SK-N-SH treated with all-trans-retinoic acid at 6 μM for 48 hours (cell line): ENCODE results near the gene CRACR2A.

Experiments used
- ARNTL ChIP-seq: fragments of 450-650 bp; formaldehyde crosslinking; IDR thresholded peaks from 2 replicates; pipeline ENCODE4 v1.5.0; 2020; ENCODE audit warnings: low read depth, mild to moderate bottlenecking, moderate library complexity, borderline replicate concordance
- ESRRG ChIP-seq: fragments of 250-450 bp; sonication (Bioruptor Pico); IDR thresholded peaks from 2 replicates; pipeline ENCODE4 v1.6.1; 2021; ENCODE audit warnings: mild to moderate bottlenecking
- GLIS3 ChIP-seq: fragments of 250-450 bp; sonication (Bioruptor Pico); IDR thresholded peaks from 2 replicates; pipeline ENCODE4 v1.5.0; 2020; ENCODE audit warnings: mild to moderate bottlenecking, moderate library complexity
- PPARA ChIP-seq: fragments of 250-450 bp; sonication (Bioruptor Pico); IDR thresholded peaks from 2 replicates; pipeline ENCODE4 v1.5.0; 2020; ENCODE audit warnings: mild to moderate bottlenecking, borderline replicate concordance
- RARB ChIP-seq: fragments of 250-450 bp; sonication (Bioruptor Pico); IDR thresholded peaks from 2 replicates; pipeline ENCODE4 v1.8.0; 2021; ENCODE audit warnings: mild to moderate bottlenecking, moderate library complexity
- TCF4 ChIP-seq: fragments of 250-450 bp; sonication (Bioruptor Pico); IDR thresholded peaks from 2 replicates; pipeline ENCODE4 v1.8.0; 2021; ENCODE audit warnings: mild to moderate bottlenecking, moderate library complexity, borderline replicate concordance
- TOX ChIP-seq: fragments of 250-450 bp; sonication (Bioruptor Pico); IDR thresholded peaks from 2 replicates; pipeline ENCODE4 v1.8.0; 2021; ENCODE audit warnings: mild to moderate bottlenecking, moderate library complexity, borderline replicate concordance
- ZC3H10 ChIP-seq: fragments of 250-450 bp; sonication (Bioruptor Pico); IDR thresholded peaks from 2 replicates; pipeline ENCODE4 v1.5.1; 2021; ENCODE audit warnings: mild to moderate bottlenecking, moderate library complexity
- ZNF565 ChIP-seq: fragments of 450-650 bp; formaldehyde crosslinking; conservative IDR thresholded peaks from 2 replicates; pipeline ENCODE4 v1.5.0; 2020; ENCODE audit warnings: low read depth, mild to moderate bottlenecking, moderate library complexity
- ZNF70 ChIP-seq: fragments of 450-650 bp; formaldehyde crosslinking; IDR thresholded peaks from 2 replicates; pipeline ENCODE4 v1.5.0; 2020; ENCODE audit warnings: mild to moderate bottlenecking, moderate library complexity
- ZNF8 ChIP-seq: fragments of 450-650 bp; formaldehyde crosslinking; IDR thresholded peaks from 2 replicates; pipeline ENCODE4 v1.5.0; 2020; ENCODE audit warnings: mild to moderate bottlenecking, moderate library complexity
- TF ChIP-seq, protein P1 (sequence below): fragments of 250-450 bp; sonication (Bioruptor Pico); IDR thresholded peaks from 2 replicates; pipeline ENCODE4 v1.8.0; 2020; ENCODE audit warnings: mild to moderate bottlenecking, moderate library complexity, borderline replicate concordance
- TF ChIP-seq, protein P2 (sequence below): fragments of 250-450 bp; sonication (Bioruptor Pico); IDR thresholded peaks from 2 replicates; pipeline ENCODE4 v1.5.0; 2020; ENCODE audit warnings: mild to moderate bottlenecking, moderate library complexity
- TF ChIP-seq, protein P3 (sequence below): fragments of 250-450 bp; sonication (Bioruptor Pico); IDR thresholded peaks from 2 replicates; pipeline ENCODE4 v1.8.0; 2021; ENCODE audit warnings: low read depth, mild to moderate bottlenecking, moderate library complexity, borderline replicate concordance

DNA sequence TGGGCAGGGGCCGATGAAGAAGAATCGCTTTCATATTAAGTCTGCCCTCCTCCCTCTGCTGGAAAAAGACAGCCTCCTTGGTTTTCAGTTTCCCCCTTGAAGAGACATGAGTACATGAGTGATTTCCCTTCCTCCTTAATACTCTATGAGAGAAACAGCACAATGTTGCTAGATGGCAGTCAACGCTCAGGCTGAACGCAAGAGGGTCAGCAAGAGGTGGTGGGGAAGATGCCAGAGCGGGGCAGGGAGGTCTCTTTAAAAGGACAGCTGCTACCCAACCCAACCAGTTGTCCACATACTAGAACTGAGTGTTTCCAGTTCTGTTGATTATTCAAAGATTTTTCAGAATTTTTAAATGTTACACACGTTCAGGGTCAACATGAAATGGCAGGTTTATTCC is 22.8 kb downstream of the CRACR2A start:
- TF ChIP-seq, protein P1, sequence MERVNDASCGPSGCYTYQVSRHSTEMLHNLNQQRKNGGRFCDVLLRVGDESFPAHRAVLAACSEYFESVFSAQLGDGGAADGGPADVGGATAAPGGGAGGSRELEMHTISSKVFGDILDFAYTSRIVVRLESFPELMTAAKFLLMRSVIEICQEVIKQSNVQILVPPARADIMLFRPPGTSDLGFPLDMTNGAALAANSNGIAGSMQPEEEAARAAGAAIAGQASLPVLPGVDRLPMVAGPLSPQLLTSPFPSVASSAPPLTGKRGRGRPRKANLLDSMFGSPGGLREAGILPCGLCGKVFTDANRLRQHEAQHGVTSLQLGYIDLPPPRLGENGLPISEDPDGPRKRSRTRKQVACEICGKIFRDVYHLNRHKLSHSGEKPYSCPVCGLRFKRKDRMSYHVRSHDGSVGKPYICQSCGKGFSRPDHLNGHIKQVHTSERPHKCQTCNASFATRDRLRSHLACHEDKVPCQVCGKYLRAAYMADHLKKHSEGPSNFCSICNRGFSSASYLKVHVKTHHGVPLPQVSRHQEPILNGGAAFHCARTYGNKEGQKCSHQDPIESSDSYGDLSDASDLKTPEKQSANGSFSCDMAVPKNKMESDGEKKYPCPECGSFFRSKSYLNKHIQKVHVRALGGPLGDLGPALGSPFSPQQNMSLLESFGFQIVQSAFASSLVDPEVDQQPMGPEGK (CRISPR knock-in tag): no peak
- TF ChIP-seq ZC3H10 (no peak), ZNF70 (CRISPR knock-in tag) (no peak), ARNTL (CRISPR knock-in tag) (no peak), RARB (CRISPR knock-in tag) (no peak), ZNF8 (CRISPR knock-in tag) (no peak), TOX (CRISPR knock-in tag) (no peak), GLIS3 (CRISPR knock-in tag) (no peak), PPARA (no peak), TCF4 (CRISPR knock-in tag) (no peak), ZNF565 (no peak), ESRRG (CRISPR knock-in tag) (no peak)
- TF ChIP-seq, protein P2, sequence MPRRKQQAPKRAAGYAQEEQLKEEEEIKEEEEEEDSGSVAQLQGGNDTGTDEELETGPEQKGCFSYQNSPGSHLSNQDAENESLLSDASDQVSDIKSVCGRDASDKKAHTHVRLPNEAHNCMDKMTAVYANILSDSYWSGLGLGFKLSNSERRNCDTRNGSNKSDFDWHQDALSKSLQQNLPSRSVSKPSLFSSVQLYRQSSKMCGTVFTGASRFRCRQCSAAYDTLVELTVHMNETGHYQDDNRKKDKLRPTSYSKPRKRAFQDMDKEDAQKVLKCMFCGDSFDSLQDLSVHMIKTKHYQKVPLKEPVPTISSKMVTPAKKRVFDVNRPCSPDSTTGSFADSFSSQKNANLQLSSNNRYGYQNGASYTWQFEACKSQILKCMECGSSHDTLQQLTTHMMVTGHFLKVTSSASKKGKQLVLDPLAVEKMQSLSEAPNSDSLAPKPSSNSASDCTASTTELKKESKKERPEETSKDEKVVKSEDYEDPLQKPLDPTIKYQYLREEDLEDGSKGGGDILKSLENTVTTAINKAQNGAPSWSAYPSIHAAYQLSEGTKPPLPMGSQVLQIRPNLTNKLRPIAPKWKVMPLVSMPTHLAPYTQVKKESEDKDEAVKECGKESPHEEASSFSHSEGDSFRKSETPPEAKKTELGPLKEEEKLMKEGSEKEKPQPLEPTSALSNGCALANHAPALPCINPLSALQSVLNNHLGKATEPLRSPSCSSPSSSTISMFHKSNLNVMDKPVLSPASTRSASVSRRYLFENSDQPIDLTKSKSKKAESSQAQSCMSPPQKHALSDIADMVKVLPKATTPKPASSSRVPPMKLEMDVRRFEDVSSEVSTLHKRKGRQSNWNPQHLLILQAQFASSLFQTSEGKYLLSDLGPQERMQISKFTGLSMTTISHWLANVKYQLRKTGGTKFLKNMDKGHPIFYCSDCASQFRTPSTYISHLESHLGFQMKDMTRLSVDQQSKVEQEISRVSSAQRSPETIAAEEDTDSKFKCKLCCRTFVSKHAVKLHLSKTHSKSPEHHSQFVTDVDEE (CRISPR knock-in tag): no peak
- TF ChIP-seq, protein P3, sequence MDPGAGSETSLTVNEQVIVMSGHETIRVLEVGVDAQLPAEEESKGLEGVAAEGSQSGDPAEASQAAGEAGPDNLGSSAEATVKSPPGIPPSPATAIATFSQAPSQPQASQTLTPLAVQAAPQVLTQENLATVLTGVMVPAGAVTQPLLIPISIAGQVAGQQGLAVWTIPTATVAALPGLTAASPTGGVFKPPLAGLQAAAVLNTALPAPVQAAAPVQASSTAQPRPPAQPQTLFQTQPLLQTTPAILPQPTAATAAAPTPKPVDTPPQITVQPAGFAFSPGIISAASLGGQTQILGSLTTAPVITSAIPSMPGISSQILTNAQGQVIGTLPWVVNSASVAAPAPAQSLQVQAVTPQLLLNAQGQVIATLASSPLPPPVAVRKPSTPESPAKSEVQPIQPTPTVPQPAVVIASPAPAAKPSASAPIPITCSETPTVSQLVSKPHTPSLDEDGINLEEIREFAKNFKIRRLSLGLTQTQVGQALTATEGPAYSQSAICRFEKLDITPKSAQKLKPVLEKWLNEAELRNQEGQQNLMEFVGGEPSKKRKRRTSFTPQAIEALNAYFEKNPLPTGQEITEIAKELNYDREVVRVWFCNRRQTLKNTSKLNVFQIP (CRISPR knock-in tag): no peak
